Activated T-cell treated with anti-CD3 and anti-CD28 coated beads, Interleukin-2, amount 50 U/mL, for 4 hours (primary cell): ENCODE measurements around the gene EML3. TPM values are rescaled to one million over a fixed set of nuclear protein-coding genes. Genes with fewer than 3 reads are reported as not detected.

Source experiments
- total RNA-seq, 3 donors: library from RNA; stranded (reverse); gene quantifications; one replicate each; pipeline ENCODE4 v1.2.1, GENCODE V29; 2021

The EML3 gene
- total RNA-seq, 3 donors from 2014 or later: 145 to 160 (median 155) TPM

Other genes with a start within 250 kb of the EML3 start
- 1 to 10 TPM in 1 of 3 donors, under 1 TPM in 2; 0.61 to 1.1 (median 0.87) TPM for gene SCGB1A1, start 193.7 kb downstream of the EML3 start, total RNA-seq
- gene AHNAK, start 66.0 kb downstream of the EML3 start, total RNA-seq: 10 to 100 TPM; 12.3 to 22.7 (median 13.3) TPM
- gene EEF1G, start 38.9 kb downstream of the EML3 start, total RNA-seq: 1,000 to 10,000 TPM; 1,775 to 1,880 (median 1,879) TPM
- gene TUT1, start 21.3 kb downstream of the EML3 start, total RNA-seq: 10 to 100 TPM; 39.4 to 46.1 (median 41.6) TPM
- 100 to 1,000 TPM; 217 to 224 (median 220) TPM for gene MTA2, start 10.9 kb downstream of the EML3 start, total RNA-seq
- 1 to 10 TPM; 5.8 to 6.6 (median 5.8) TPM for gene ROM1, start 482 bp upstream of the EML3 start, total RNA-seq
- gene B3GAT3, start 9.2 kb upstream of the EML3 start, total RNA-seq: 10 to 100 TPM; 58.2 to 66.2 (median 59.7) TPM
- gene GANAB, start 33.8 kb upstream of the EML3 start, total RNA-seq: 100 to 1,000 TPM; 173 to 204 (median 194) TPM
- gene INTS5, start 40.5 kb upstream of the EML3 start, total RNA-seq: 10 to 100 TPM; 43.5 to 50.0 (median 48.0) TPM
- 100 to 1,000 TPM; 174 to 212 (median 206) TPM for gene C11orf98, start 52.4 kb upstream of the EML3 start, total RNA-seq
- gene CSKMT, start 52.5 kb upstream of the EML3 start, total RNA-seq: 10 to 100 TPM; 54.6 to 73.1 (median 73.0) TPM
- gene UQCC3, start 58.9 kb upstream of the EML3 start, total RNA-seq: 10 to 100 TPM in 2 of 3 donors, 1 to 10 TPM in 1; 9.4 to 14.6 (median 10.6) TPM
- gene LBHD1, start 59.5 kb upstream of the EML3 start, total RNA-seq: 10 to 100 TPM; 17.0 to 22.2 (median 19.2) TPM
- 100 to 1,000 TPM; 151 to 174 (median 157) TPM for gene UBXN1, start 66.3 kb upstream of the EML3 start, total RNA-seq
- gene LRRN4CL, start 76.8 kb upstream of the EML3 start, total RNA-seq: under 1 TPM; 0.21 to 0.33 (median 0.30) TPM
- gene BSCL2, start 94.6 kb upstream of the EML3 start, total RNA-seq: 10 to 100 TPM; 23.6 to 29.6 (median 26.9) TPM
- not detected for gene GNG3, start 94.9 kb upstream of the EML3 start, total RNA-seq
- 10 to 100 TPM; 45.3 to 49.4 (median 47.9) TPM for gene HNRNPUL2, start 114.7 kb upstream of the EML3 start, total RNA-seq
- 10 to 100 TPM; 20.2 to 22.9 (median 20.9) TPM for gene TTC9C, start 115.7 kb upstream of the EML3 start, total RNA-seq
- gene ZBTB3, start 141.4 kb upstream of the EML3 start, total RNA-seq: 1 to 10 TPM; 5.7 to 6.9 (median 6.5) TPM
- gene POLR2G, start 148.8 kb upstream of the EML3 start, total RNA-seq: 100 to 1,000 TPM; 143 to 145 (median 144) TPM
- 10 to 100 TPM; 27.2 to 34.3 (median 29.1) TPM for gene TAF6L, start 158.6 kb upstream of the EML3 start, total RNA-seq
- gene TMEM179B, start 174.6 kb upstream of the EML3 start, total RNA-seq: 10 to 100 TPM; 26.8 to 35.4 (median 31.6) TPM
- gene TMEM223, start 179.2 kb upstream of the EML3 start, total RNA-seq: 10 to 100 TPM in 2 of 3 donors, 1 to 10 TPM in 1; 9.4 to 12.1 (median 11.6) TPM
- gene NXF1, start 192.7 kb upstream of the EML3 start, total RNA-seq: 100 to 1,000 TPM; 138 to 180 (median 158) TPM
- 10 to 100 TPM; 22.3 to 31.6 (median 28.4) TPM for gene STX5, start 219.3 kb upstream of the EML3 start, total RNA-seq
- under 1 TPM; 0.63 to 0.92 (median 0.89) TPM for gene TEX54, start 220.1 kb upstream of the EML3 start, total RNA-seq
- gene WDR74, start 226.8 kb upstream of the EML3 start, total RNA-seq: 100 to 1,000 TPM; 228 to 254 (median 235) TPM